Neural progenitor cell (in vitro differentiated cells): ENCODE results near the gene KCNJ15. TPM values are rescaled to one million over a fixed set of nuclear protein-coding genes. Genes with fewer than 3 reads are reported as not detected.

Source experiments
- DNase-seq: peaks from one replicate; pipeline ENCODE4 v3.0.0-alpha.2; 2016; ENCODE audit warnings: low spot score
- H2AFZ ChIP-seq: fragments of 200-600 bp; sonication (generic); replicated peaks from 2 replicates; pipeline ENCODE4 v1.6.1; 2016; ENCODE audit warnings: antibody characterized with exemption
- H3F3A ChIP-seq: fragments of 200-600 bp; sonication (generic); 2 replicates; pipeline ENCODE4 v1.6.1; 2016; ENCODE audit warnings: antibody characterized with exemption, low read depth
- H3K27ac ChIP-seq: fragments of 200-600 bp; sonication (generic); 2 replicates; pipeline ENCODE4 v1.5.1; 2016; ENCODE audit warnings: mild to moderate bottlenecking
- H3K27me3 ChIP-seq: fragments of 200-600 bp; sonication (generic); 2 replicates; pipeline ENCODE4 v1.6.1; 2016; ENCODE audit warnings: mild to moderate bottlenecking, moderate library complexity
- H3K36me3 ChIP-seq: fragments of 200-600 bp; sonication (generic); 2 replicates; pipeline ENCODE4 v1.5.1; 2016
- H3K4me1 ChIP-seq: fragments of 200-600 bp; sonication (generic); 2 replicates; pipeline ENCODE4 v1.6.1; 2016; ENCODE audit warnings: mixed run types
- H3K4me2 ChIP-seq: fragments of 200-600 bp; sonication (generic); 2 replicates; pipeline ENCODE4 v1.6.1; 2016
- H3K4me3 ChIP-seq: fragments of 200-600 bp; sonication (generic); 2 replicates; pipeline ENCODE4 v1.5.1; 2016
- H3K79me2 ChIP-seq: fragments of 200-600 bp; sonication (generic); 2 replicates; pipeline ENCODE4 v1.6.1; 2016; ENCODE audit warnings: low read depth
- H3K9ac ChIP-seq: fragments of 200-600 bp; sonication (generic); 2 replicates; pipeline ENCODE4 v1.6.1; 2016
- H3K9me3 ChIP-seq: fragments of 200-600 bp; sonication (generic); 2 replicates; pipeline ENCODE4 v1.5.1; 2016; ENCODE audit warnings: low read depth
- H4K20me1 ChIP-seq: fragments of 200-600 bp; sonication (generic); 2 replicates; pipeline ENCODE4 v1.6.1; 2016; ENCODE audit warnings: low read depth
- H3K27ac Mint-ChIP-seq: 3 replicates; pipeline ENCODE4 v1.8.0; 2021; ENCODE audit warnings: mixed read lengths
- H3K27me3 Mint-ChIP-seq: 2 replicates; pipeline ENCODE4 v1.8.0; 2022; ENCODE audit warnings: low read depth, mild to moderate bottlenecking, inconsistent platforms, moderate library complexity, mixed read lengths; ENCODE audit not compliant: insufficient read depth
- H3K36me3 Mint-ChIP-seq: 3 replicates; pipeline ENCODE4 v1.8.0; 2021; ENCODE audit warnings: mixed read lengths
- H3K4me1 Mint-ChIP-seq: 3 replicates; pipeline ENCODE4 v1.8.0; 2021; ENCODE audit warnings: mixed read lengths
- H3K4me3 Mint-ChIP-seq: 3 replicates; pipeline ENCODE4 v1.8.0; 2021; ENCODE audit warnings: mild to moderate bottlenecking, moderate library complexity, mixed read lengths
- H3K9me3 Mint-ChIP-seq: 3 replicates; pipeline ENCODE4 v1.8.0; 2020; ENCODE audit warnings: mixed read lengths
- EZH2 ChIP-seq: fragments of 200-600 bp; sonication (generic); IDR thresholded peaks from 2 replicates; pipeline ENCODE4 v1.6.1; 2017; ENCODE audit warnings: antibody characterized with exemption, mild to moderate bottlenecking, moderate library complexity
- EZH2phosphoT487 ChIP-seq: fragments of 200-600 bp; sonication (generic); IDR thresholded peaks from 2 replicates; pipeline ENCODE4 v1.6.1; 2017; ENCODE audit warnings: antibody characterized with exemption
- total RNA-seq: library from RNA; depleted of rRNA; stranded (reverse); fragments of >200 nt; gene quantifications from 2 replicates; pipeline ENCODE4 v1.2.3, GENCODE V29; 2015; ENCODE audit warnings: low replicate concordance
- TF ChIP-seq, protein P1 (sequence below): fragments of 200-600 bp; sonication (generic); IDR thresholded peaks from 2 replicates; pipeline ENCODE4 v1.5.1; 2017; ENCODE audit warnings: antibody characterized with exemption, mild to moderate bottlenecking

The KCNJ15 gene
- total RNA-seq, 1 donor from 2014 or later = not detected

- peaks cover under 1% of the 10 kb centered on the region for H3K4me1 Mint-ChIP-seq
- Histone ChIP-seq H3K4me2 (no peak overlapping the region), H3K79me2 (no peaks in the 10 kb centered on the region), H3K27me3 (no peaks in the 10 kb centered on the region), H3K27ac (no peak overlapping the region), H4K20me1 (no peaks in the 10 kb centered on the region), H3K9me3 (no peaks in the 10 kb centered on the region), H3F3A (no peaks in the 10 kb centered on the region), H3K4me3 (no peak overlapping the region), H3K9ac (no peak overlapping the region), H3K36me3 (no peaks in the 10 kb centered on the region), H2AFZ (no peak overlapping the region), H3K4me1 (no peaks in the 10 kb centered on the region)
- no peak overlapping the region for H3K4me3 Mint-ChIP-seq
- H3K27ac Mint-ChIP-seq = no peak overlapping the region
- TF ChIP-seq, protein P1, sequence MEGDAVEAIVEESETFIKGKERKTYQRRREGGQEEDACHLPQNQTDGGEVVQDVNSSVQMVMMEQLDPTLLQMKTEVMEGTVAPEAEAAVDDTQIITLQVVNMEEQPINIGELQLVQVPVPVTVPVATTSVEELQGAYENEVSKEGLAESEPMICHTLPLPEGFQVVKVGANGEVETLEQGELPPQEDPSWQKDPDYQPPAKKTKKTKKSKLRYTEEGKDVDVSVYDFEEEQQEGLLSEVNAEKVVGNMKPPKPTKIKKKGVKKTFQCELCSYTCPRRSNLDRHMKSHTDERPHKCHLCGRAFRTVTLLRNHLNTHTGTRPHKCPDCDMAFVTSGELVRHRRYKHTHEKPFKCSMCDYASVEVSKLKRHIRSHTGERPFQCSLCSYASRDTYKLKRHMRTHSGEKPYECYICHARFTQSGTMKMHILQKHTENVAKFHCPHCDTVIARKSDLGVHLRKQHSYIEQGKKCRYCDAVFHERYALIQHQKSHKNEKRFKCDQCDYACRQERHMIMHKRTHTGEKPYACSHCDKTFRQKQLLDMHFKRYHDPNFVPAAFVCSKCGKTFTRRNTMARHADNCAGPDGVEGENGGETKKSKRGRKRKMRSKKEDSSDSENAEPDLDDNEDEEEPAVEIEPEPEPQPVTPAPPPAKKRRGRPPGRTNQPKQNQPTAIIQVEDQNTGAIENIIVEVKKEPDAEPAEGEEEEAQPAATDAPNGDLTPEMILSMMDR = no peak
- no peak for TF ChIP-seq EZH2
- no peak for TF ChIP-seq EZH2phosphoT487
- H3K27me3 Mint-ChIP-seq = peaks cover 11% of the 10 kb centered on the region
- H3K36me3 Mint-ChIP-seq = no peaks in the 10 kb centered on the region
- H3K9me3 Mint-ChIP-seq = no peaks in the 10 kb centered on the region
- no peak for DNase-seq
These were observed 89.5 kb downstream of the KCNJ15 start for GRCh38 chr21:38346286-38346685.

DNA sequence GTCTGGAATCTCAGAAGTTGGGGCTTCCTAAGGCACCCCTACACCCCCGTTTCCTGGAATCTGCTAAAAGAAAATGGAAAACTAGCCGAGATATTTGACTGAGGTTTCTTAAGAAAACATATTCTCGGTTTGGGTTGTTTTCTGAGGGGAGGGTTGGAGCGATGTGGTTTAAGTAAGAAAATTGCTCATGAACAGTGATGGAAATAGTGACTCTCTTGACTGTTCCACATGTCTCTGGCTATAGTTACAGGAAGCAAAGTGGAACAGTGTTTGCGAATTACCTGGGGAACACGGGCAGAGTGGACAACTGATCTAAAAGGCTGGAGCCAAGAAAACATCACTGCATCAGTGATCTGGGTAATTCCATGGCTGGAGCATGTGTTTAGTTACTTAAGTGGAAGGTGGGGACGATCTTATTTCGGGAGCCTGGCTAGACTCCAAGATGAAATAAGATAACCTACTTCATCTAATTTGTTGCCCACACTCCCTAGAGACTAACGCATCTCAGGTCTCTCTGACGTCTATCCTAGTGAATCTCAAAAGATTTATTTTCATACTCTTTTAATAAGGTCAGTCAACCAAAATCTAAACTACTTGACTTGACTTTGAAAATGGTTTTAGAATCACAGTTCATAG lies 92.4 kb downstream of the KCNJ15 start:
- Histone ChIP-seq H3K4me2 (no peak overlapping the region), H3K27ac (no peak overlapping the region), H4K20me1 (no peaks in the 10 kb centered on the region), H3K9ac (no peak overlapping the region), H3F3A (no peaks in the 10 kb centered on the region), H2AFZ (no peak overlapping the region), H3K4me3 (no peak overlapping the region), H3K79me2 (no peaks in the 10 kb centered on the region), H3K9me3 (no peaks in the 10 kb centered on the region), H3K27me3 (peaks cover 6% of the 10 kb centered on the region), H3K36me3 (no peaks in the 10 kb centered on the region), H3K4me1 (peaks cover 5% of the 10 kb centered on the region)
- no peak for TF ChIP-seq EZH2phosphoT487
- TF ChIP-seq EZH2 = no peak
- TF ChIP-seq, protein P1 = no peak
- no peaks in the 10 kb centered on the region for H3K9me3 Mint-ChIP-seq
- H3K4me1 Mint-ChIP-seq = peaks cover 9% of the 10 kb centered on the region
- H3K27me3 Mint-ChIP-seq = peaks cover 7% of the 10 kb centered on the region
- no peak for DNase-seq
- no peaks in the 10 kb centered on the region for H3K36me3 Mint-ChIP-seq
- no peak overlapping the region for H3K27ac Mint-ChIP-seq
- no peak overlapping the region for H3K4me3 Mint-ChIP-seq

DNA sequence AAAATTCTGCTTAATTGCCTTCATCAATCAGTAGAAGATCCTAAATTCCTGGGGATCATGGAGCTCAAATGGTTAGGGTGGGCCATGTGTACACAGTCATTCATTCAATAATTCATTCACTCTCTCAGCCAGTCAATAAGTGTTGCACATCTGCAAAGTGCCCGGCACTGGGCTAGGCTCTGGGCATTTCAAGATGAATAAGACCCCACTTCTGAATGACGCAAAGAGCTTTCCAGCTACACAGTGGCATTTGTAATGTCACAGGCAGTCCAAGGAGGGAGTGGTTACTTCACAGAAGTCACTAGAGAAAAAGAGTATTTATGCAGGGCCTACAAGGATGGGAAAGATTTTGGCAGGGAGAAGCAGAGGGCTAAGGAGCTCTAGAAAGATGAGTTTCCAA lies 93.2 kb downstream of the KCNJ15 start:
- Histone ChIP-seq H3F3A (no peaks in the 10 kb centered on the region), H3K4me3 (no peak overlapping the region), H3K27ac (no peak overlapping the region), H4K20me1 (no peaks in the 10 kb centered on the region), H3K9me3 (no peaks in the 10 kb centered on the region), H3K9ac (no peak overlapping the region), H3K4me2 (no peak overlapping the region), H3K79me2 (no peaks in the 10 kb centered on the region), H3K36me3 (no peaks in the 10 kb centered on the region), H3K4me1 (peaks cover 5% of the 10 kb centered on the region), H2AFZ (no peak overlapping the region), H3K27me3 (peaks cover 6% of the 10 kb centered on the region)
- Mint-ChIP-seq H3K4me3 (no peak overlapping the region), H3K36me3 (no peaks in the 10 kb centered on the region), H3K27ac (no peak overlapping the region), H3K27me3 (peaks cover 7% of the 10 kb centered on the region), H3K9me3 (no peaks in the 10 kb centered on the region), H3K4me1 (peaks cover 9% of the 10 kb centered on the region)
- DNase-seq = no peak
- TF ChIP-seq, protein P1 = no peak
- TF ChIP-seq EZH2 = no peak
- no peak for TF ChIP-seq EZH2phosphoT487
